ENCODE data around the gene PPP1R15A.
"Not testable (repeated sequence)": the region's sequence is repeated elsewhere in the genome, so short reads cannot be mapped to it uniquely, and the experiment has no call there.

PPP1R15A gene

DNA sequence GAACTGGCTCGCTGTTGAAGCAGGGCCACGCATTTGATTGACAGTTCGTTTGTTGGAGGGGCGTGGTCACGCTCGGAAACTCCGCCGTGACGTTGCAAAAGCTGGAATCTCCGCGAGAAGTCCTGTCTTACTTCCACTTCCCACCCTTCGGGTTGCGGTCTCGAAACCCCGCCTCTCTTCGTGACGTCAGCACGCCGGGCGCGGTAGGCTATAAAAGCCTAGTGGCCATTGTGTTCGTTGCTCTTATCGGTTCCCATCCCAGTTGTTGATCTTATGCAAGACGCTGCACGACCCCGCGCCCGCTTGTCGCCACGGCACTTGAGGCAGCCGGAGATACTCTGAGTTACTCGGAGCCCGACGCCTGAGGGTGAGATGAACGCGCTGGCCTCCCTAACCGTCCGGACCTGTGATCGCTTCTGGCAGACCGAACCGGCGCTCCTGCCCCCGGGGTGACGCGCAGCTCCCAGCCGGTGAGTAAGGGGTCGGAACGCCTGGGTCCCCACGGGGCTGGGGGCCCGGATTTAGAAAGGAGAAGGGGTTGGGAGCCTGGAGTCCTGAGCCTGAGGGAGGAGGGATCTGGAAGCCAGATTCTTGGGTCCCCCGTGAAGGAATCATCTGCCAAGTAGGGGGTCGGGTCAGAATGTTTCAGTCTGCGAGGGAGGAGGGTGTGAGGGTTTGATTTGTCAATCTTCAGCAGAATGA, at the start of gene PPP1R15A:
PPP1R15A (plus strand) TSS at position 240 of the 702 bp plus-strand sequence. CDS start 813 bp downstream, outside the sequence.
- peak; percentile 94 to 99 for DNase-seq (ENCODE audit: low read depth in 2 of 2)

DNA sequence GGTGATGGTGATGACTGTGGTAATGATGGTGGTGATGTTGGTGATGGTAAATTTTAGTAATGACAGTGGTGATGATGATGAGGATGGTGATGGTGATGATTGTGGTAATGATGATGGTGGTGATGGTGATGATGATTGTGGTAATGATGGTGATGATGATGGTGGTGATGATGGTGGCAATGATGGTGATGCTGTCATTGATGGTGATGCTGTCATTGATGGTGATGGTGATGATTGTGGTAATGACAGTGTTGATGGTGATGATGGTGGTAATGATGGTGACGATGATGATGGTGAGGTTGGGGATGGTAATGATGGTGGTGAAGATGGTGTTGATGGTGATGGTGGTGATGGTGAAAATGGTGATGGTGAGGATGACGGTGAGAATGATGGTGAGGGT, 49.7 kb upstream of the PPP1R15A start:
- no peak for DNase-seq (ENCODE audit: low read depth in 2 of 2)

DNA sequence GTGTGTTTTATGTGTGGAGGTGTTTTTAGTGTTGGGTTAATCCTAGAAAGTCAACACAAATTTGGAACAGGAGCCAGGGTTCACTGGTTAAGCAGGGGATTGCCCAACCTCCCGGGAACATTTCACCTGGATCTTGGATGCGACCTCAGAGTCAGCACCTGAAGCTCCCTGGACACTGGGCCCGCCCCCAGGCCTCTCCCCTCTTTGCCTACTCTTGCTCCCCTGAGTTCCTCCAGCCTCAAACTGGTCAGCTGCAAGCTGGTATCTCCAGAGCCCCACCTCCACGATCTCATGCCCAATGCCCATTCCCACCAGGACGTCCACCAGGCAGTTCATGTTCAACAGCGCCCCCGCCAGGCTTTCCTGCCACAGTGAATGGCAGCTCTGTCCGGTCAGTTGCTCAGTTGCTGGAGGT, 45.6 kb upstream of the PPP1R15A start:
- DNase-seq (ENCODE audit: low read depth in 2 of 2) = no peak

DNA sequence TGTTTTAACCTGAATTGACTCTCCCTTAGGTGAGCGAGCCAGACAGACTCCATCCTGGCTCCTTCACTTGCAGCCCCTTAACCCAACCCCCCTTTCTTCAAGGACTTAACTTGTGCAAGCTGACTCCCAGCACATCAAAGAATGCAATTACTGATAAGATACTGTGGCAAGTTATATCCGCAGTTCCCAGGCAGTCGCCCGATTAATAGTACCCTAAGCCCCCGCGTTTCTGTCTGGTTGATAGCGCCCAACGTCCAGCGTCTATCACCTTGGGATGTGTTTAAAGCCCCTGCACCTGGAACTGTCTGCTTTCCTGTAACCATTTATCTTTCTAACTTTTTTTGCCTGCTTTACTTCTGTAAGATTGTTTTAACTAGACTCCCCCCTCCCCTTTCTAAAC, 42.1 kb upstream of the PPP1R15A start:
- no peak for DNase-seq (ENCODE audit: low read depth in 2 of 2)

DNA sequence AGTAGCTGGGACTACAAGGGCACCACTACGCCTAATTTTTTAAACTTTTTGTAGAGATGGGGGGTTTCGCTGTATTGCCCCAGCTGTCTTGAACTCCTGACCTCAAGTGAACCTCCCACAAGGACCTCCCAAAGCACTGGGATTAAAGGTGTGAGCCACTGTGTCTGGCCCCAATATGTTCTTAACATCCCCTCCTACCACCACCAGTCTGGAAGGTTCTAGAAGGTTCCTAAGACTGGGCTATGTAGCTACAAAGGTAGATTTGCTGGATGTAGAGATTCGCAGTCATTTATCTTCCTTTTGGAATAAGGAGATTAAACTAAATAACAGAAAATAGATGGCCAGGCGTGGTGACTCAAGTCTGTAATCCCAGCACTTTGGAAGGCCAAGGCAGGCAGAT, 41.3 kb upstream of the PPP1R15A start:
- no peak for DNase-seq (ENCODE audit: low read depth in 2 of 2)

DNA sequence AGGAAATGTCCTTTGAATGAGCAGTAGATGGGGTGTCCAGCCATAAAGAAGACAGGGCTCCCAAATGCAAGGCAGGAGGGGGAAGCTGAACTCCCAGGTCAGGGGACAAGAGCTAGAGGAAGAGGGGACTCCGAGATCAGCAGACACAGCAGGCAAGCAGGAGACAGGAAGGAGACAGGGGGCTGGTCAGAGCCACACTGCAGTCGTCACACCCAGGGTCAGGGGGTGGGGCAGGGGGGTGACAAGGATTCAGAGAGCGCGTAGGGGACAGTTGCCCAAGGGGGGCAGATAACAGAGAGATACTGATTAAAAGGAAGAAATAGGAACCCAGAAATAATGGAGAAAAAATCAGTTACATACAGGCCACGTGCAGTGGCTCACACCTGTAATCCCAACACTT, 39.2 kb upstream of the PPP1R15A start:
- DNase-seq (ENCODE audit: low read depth in 2 of 2) = no peak

DNA sequence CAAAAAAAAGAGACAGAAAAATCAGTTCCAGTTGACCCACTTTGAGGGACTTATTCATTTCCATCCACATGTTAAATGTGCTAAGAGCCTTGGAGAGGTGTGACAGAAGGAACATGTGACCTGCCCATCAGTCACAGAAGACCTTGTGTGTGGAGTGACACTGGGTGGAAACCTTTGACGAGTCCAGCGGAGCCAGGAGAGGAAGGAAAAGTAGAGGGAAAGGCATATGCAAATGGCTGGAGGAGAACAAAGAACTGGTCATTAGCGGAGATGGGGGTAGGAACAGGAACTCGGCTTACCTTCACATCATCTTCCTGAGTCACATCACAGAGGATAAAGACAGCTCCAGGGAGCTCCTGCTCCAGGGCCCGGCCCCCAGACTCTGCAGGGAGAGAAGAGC, 38.2 kb upstream of the PPP1R15A start:
- no peak for DNase-seq (ENCODE audit: low read depth in 2 of 2)

DNA sequence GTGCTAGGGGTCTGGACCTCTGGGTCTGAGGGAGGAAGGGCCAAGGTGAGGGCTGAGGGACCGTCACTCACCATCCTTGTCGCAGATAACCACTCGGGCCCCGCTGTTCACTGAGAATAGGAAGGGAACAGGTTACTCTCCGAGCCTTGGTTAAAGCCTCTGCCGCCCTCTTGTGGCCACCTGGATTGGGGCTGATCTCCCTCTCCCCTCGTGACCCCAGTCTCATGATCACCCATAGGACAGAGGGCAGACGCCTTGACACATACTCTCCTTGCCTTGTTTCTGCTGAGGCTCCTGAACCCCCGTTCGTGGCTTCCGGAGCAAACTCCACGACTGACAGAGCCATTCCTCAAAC, 36.5 kb upstream of the PPP1R15A start:
- DNase-seq (ENCODE audit: low read depth in 2 of 2) = peak; percentile 86 to 95

DNA sequence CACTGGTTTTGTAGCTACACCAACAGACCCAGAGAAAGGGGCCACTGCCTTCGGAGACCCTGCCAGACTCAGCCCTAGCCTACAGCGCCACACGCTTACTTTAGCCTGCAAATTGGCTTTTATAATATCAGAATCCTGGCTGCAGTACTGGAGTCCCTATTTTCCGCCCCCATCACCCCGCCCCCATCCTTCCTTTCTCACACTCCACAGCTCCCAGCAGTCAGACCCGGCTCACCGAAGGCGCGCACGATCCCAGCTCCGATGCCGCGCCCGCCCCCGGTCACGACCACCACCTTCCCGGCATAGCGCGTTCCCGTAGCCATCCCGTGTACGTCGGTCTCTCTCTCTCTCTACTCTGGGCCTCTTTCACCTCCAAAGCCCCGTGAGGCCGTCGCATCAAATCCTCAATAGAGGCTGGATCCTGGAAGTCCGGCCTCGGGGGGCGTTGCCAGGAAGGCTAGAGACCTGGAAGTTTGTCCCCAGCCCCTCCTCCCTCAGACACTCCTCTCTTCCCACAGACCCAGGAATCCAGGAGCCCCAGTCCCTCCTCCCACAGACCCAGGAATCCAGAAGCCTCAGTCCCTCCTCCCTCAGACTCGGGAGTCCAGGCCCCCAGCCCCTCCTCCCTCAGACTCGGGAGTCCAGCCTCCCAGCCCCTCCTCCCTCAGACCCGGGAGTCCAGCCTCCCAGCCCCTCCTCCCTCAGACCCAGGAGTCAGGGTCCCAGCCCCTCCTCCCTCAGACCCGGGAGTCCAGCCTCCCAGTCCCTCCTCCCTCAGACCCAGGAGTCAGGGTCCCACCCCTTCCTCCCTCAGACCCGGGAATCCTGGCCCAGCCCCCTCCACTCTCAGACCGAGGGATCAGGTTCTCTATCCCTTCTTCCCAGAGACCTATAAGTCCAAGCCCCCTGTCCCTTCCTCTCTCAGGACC, 35.9 kb upstream of the PPP1R15A start, which contains the start of gene HSD17B14:
HSD17B14 (minus strand) TSS at position 403 of the 929 bp plus-strand sequence; CDS start at position 323, 80 bp downstream.
- no peak for DNase-seq (ENCODE audit: low read depth in 2 of 2)

DNA sequence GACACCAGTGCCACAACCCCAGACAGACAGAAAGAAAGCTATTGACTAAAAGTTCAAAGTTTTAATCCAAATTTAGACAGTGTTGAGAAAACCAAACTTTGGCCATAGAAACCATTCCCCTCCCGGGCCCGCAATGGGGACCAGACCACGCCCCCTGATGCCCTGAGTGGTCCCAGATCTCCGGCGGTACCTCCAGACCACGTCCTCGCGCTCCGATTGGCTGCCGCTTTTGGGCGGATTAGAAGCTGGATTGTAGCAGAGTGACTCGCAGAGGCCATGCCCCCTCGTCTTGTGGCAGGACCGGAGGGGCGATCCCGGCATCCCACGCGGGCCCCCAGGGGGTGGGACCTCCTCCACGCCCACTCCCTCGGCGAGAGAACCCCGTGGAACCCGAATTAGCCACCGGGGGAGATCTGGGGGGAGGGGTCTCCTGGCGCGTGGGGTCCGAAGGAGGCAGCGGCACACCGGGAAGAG, 35.1 kb upstream of the PPP1R15A start:
- DNase-seq (ENCODE audit: low read depth in 2 of 2) = peak; percentile 74 to 83

DNA sequence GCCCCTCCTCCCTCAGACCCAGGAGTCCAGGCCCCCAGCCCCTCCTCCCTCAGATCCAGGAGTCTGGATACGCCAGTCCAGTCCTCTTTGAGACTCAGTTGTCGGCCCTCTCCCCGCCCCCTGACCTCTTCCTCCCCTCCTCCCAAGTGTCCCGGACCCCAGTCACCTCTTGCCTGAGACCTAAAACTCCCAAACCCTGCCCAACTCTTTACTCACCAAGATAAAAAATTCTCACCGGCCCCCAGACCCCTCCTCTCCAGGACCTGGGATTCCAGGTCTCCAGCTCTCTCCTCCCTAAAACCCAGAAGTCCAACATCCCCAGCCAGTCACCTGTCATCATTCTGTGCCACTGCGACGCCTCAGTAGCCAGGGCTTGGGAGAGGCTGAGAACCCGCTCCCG, 34.5 kb upstream of the PPP1R15A start:
- DNase-seq (ENCODE audit: low read depth in 2 of 2) = no peak

DNA sequence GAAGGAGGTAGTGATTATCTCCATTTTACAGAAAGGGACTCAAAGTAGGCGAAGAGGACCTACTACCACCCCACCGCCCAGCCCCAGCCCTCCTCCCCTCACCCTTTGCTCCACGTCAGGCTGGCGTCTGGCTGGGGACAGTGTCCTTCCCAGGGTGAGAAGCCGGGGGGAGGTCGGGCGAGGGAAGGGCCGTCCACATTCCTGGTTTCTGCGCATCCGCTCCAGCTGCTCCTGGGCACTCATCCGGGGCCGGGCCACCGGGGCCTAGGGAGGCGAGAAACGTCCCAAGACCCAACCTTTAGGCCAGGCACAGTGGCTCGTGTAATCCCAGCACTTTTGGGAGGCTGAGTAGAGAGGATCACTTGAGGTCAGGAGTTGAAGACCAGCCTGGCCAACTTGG, 31.2 kb upstream of the PPP1R15A start:
- no peak for DNase-seq (ENCODE audit: low read depth in 2 of 2)

DNA sequence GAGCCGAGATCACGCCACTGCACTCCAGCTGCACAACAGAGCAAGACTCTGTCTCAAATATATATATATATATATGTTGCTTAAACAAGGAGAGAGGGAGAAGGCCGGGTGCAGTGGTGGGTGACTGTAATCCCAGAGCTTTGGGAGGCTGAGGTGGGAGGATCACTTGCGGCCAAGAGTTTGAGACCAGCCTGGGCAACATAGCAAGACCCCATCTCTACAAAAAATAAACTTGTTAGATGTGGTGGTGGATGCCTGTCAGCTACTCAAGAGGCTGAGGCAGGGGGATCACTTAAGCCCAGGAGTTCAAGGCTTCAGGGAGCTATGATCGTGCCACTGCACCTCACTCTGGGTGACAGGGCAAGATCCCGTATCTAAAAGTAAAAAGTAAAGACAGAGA, 30.6 kb upstream of the PPP1R15A start:
- no peak for DNase-seq (ENCODE audit: low read depth in 2 of 2)

DNA sequence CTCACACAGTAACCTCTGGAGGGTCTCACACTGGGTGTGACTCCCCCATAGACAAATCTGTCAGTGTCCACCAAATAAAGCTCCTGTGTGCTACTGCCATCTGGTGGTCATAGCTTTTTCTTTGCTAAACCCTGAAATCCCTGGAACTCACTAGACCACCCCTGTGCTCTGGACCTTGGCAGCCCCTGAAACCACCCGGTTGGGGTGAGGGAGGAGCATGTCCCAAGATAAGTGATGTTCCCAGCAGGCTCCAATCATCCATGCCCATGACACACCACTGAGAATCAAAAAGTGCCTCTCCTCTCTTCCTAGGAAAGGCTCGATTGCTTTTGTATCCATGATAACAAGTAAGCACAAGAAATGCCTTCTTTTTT, 29.4 kb upstream of the PPP1R15A start:
- no peak for DNase-seq (ENCODE audit: low read depth in 2 of 2)

DNA sequence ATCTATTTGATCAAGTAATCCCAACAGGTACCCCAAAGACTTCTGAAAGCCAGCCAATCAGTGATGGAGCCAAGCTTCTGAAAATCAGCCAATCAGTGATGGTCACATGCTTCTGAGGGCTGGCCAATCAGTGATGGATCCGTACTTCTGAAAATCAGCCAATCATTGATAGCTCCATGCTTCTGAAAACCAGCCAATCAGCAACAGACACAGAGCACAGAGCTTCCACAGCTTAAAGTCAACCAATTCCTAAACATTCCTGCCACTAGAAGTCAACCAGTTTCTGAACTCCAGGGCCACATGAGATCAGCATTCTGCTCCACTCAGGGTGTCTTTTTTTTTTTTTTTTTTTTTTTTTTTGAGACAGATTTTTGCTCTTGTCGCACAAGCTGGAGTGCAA, 27.7 kb upstream of the PPP1R15A start:
- DNase-seq (ENCODE audit: low read depth in 2 of 2) = no peak

DNA sequence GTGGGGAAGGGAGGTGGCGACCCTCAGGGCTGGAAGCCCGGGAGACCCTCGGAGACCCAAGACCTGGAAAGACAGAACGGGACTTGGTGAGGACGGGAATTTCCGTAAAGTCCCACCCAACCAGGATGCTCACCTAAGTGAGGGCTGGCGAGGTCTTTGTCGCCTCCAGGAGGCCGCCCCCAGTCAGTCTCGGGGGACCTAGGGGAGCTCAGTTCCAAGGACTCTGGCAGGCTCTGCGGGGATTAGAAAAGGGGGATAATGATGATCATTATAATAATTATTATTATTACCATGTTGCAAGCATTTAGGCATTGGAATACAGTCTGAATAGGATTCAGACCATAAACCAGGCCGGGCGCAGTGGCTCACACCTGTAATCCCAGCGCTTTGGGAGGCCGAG, 26.8 kb upstream of the PPP1R15A start:
- DNase-seq (ENCODE audit: low read depth in 2 of 2) = no peak

DNA sequence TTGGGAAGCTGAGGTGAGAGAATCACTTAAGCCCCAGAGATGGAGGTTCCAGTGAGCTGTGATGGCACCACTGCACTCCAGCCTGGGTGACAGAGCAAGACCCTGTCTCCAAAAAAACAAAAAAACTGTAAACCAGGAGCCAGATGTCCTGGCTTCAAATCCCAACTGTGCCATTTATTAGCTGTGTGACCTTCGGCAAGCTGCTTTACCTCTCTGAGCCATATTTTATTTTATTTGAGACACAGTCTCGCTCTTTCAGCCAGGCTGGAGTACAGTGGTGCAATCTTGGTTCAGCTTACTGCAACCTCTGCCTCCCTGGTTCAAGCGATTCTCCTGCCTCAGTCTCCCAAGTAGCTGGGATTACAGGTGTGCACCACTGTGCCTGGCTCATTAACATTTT, 25.6 kb upstream of the PPP1R15A start:
- not testable (repeated sequence) for DNase-seq (ENCODE audit: low read depth in 2 of 2)

DNA sequence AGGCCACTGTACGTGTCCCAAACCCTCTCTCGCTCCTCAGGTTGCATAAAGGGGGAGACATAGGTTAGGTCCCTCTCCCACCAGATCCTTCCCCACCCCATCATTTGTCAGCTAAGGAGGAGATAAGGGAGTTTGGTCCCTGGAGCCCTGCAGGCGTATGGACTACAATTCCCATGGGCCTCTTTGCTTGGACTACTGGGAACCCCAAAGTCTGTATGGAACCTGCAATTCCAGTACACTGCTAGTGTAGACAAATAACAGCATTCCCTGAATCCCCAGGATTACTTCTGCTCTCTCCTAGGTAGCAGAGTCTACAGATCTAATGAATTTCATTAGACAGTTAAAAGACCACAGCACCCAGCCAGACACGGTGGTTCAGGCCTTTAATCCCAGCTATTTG, 19.9 kb upstream of the PPP1R15A start:
- no peak for DNase-seq (ENCODE audit: low read depth in 2 of 2)

DNA sequence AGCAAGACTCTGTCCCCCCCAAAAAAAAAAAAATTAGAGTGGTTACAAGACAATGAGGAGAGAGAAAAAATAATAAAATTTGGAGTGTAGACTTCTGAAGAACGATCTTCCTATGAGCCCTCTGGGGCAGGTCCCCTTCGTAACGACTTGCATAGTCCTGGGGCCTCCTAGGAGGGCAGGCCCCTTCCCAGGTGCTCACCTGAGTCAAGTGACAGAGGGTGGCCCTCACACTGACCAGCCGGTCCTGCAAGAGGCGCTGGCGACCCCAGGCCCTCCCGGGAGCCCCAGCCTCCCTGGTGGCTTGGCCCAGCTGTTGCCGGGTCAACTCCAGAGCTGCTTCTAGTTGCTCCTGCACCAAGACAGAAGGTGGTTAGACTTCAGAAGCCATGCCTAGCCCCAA, 18.7 kb upstream of the PPP1R15A start:
- DNase-seq (ENCODE audit: low read depth in 2 of 2) = no peak

DNA sequence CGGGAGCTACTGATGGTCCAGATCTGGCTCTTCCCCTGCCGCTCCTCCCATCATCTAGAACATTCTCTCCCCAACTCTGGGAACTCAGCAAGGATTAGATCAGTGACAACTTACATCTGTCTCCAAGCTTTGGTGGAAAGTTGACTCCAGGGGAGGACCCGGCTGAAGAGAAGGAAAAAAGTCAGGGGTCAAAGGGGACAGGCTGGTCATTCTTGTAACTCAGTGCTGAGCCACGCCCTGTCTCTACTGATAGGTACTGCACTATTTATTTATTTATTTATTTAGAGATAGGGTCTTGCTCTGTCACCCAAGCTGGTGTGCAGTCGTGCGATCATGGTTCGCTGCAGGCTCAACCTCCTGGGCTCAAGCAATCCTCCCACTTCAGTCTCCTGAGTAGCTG, 18.1 kb upstream of the PPP1R15A start:
- no peak for DNase-seq (ENCODE audit: low read depth in 2 of 2)

DNA sequence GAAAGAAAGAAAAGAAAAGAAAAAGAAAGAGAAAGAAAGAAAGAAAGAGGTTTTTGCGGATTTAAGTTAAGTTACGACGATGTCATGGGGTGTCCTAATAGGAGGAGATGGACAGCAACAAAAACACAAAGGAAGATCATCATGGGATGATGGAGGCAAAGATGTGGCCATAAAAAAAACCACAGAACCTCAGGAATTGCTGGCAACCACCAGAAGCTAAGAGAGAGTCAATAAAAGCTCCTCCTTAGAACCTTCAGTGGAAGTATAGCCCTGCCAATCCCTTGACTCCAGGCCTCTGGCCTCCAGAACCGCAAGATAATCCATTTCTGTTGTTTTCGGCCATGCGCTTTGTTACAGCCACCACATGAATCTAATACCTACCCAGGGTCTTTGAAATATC, 15.3 kb upstream of the PPP1R15A start:
- DNase-seq (ENCODE audit: low read depth in 2 of 2) = no peak

DNA sequence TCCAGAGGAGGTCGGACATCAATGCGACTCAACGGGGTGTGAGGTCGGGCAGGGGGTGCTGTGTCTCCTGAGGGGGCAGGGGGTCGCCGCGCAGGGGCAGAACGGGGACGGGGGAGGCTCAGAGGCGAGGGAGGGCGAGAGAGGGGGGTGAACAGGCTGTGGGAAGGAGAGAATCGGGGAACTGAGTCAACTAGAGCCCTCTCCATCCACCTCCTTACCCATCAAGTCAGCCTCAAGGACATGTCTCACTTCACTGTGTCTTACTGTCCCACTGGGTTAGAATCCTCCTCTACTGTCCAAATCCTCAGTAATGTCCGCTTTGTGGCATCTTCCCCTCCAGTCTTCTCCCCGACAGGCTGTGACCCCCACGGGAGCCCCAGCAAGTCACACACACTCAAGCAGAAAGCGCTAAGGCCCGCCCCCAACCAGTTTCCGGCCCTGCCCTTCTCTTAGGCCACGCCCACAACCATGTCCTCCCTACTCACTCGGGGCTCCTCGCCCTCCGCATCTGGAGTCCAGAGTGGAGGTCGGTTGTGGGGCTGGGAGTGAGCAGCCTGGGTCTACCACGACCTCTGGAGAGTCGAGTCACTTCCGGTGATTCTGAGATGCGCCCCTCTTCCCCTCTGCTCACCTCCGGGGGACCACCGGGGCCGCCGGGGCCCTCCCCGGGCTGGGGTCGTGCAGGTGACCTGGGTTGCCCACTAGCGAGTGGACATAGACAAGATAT, 13.1 kb upstream of the PPP1R15A start:
- DNase-seq (ENCODE audit: low read depth in 2 of 2) = peak; percentile 67 to 79

Measured in stimulated activated CD8-positive, alpha-beta memory T cell treated with anti-CD3 and anti-CD28 coated beads, Interleukin-2, amount 100 ng/mL, for 48 hours (primary cell).